AG04450 (cell line): Measurements from ENCODE around the gene ZNF608. TPM values are rescaled to one million over a fixed set of nuclear protein-coding genes. Genes with fewer than 3 reads are reported as not detected.

ENCODE experiments used
- CTCF ChIA-PET: fragments of 300-600, 350-600 bp; formaldehyde crosslinking; extraction: SDS; loops from one replicate; lab custom pipeline; 2022; ENCODE audit warnings: antibody characterized with exemption, inconsistent platforms; lab: Charles Lee
- POLR2A ChIA-PET: fragments of 350-600 bp; formaldehyde crosslinking; extraction: SDS; loops from one replicate; lab custom pipeline; 2021; ENCODE audit warnings: antibody characterized with exemption, inconsistent platforms; lab: Yijun Ruan, JAX
- DNase-seq: peaks from one replicate; pipeline ENCODE4 v3.0.0-alpha.2; 2011; ENCODE audit warnings: low read depth, low spot score
- H3K27ac ChIP-seq: one replicate; pipeline ENCODE4 v1.5.1; 2012; ENCODE audit warnings: low read depth, low read length, control low read depth
- H3K27me3 ChIP-seq: one replicate; pipeline ENCODE4 v1.6.0; 2012; ENCODE audit warnings: low read length; ENCODE audit not compliant: control insufficient read depth, insufficient read depth
- H3K4me3 ChIP-seq: 2 replicates; pipeline ENCODE4 v1.5.1; 2011; ENCODE audit warnings: mild to moderate bottlenecking, low read depth, low read length, control low read depth
- H3K9me3 ChIP-seq: 2 replicates; pipeline ENCODE4 v1.5.1; 2012; ENCODE audit warnings: low read length; ENCODE audit not compliant: control insufficient read depth, insufficient read depth
- CTCF ChIP-seq: IDR thresholded peaks from 2 replicates; pipeline ENCODE4 v1.5.1; 2011; ENCODE audit warnings: low read depth, low read length, control low read depth, inconsistent platforms
- polyA plus RNA-seq: library from polyadenylated mRNA; depleted of rRNA; stranded (reverse); fragments of >200 nt; gene quantifications from 2 replicates; pipeline ENCODE4 v1.2.3, GENCODE V29; 2011

ZNF608 gene
- polyA plus RNA-seq, 1 experiment: 13.0 TPM

GRCh38 chr5:124754206-124754927 lies 7.9 kb upstream of the ZNF608 start:
- no peaks in the 10 kb centered on the region for H3K9me3 ChIP-seq
- no peak overlapping the region for H3K4me3 ChIP-seq
- DNase-seq: no peak
- no peaks in the 10 kb centered on the region for H3K27me3 ChIP-seq
- CTCF ChIA-PET: no interaction called here
- TF ChIP-seq CTCF: no peak
- H3K27ac ChIP-seq: no peak overlapping the region
- POLR2A ChIA-PET: no interaction called here

- no peak overlapping the region for H3K27ac ChIP-seq
- ChIA-PET POLR2A (no interaction called here), CTCF (no interaction called here)
- H3K4me3 ChIP-seq: no peak overlapping the region
- no peak for DNase-seq
- no peaks in the 10 kb centered on the region for H3K27me3 ChIP-seq
- no peaks in the 10 kb centered on the region for H3K9me3 ChIP-seq
- no peak for TF ChIP-seq CTCF
Measured at GRCh38 chr5:124752854-124753720, 6.6 kb upstream of the ZNF608 start.

DNA sequence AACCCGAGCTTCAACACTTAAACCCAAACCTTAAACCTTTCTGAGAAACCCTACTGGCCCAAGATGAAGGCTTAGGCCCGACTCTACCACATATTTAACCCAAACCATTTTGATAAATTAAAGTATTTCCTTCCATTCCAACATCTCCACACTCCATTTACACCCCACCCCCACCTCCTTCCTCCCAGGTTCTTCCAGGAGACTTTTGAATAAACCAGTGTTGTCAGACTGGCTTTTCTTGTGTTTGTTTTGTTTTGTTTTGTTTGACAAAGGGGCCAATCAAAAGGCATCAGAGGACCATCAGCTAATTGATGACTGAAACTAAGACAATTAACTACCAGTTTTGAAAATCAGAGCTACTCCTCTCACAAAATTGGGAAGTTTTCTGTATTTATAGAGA lies 4.6 kb upstream of the ZNF608 start:
- no peak overlapping the region for H3K27ac ChIP-seq
- ChIA-PET POLR2A (no interaction called here), CTCF (interaction anchor here (0.6 to 0.9 kb wide), 2 partner anchors 24 to 40 kb away, joined by 3 to 4 read pairs; no protein-coding TSS in a partner anchor)
- H3K9me3 ChIP-seq: no peaks in the 10 kb centered on the region
- no peak overlapping the region for H3K4me3 ChIP-seq
- DNase-seq: no peak
- TF ChIP-seq CTCF: no peak
- H3K27me3 ChIP-seq: no peaks in the 10 kb centered on the region

- Histone ChIP-seq H3K9me3 (no peaks in the 10 kb centered on the region), H3K27me3 (no peaks in the 10 kb centered on the region), H3K27ac (peak overlapping the region; percentile 88), H3K4me3 (peak overlapping the region; percentile 77)
- no peak for TF ChIP-seq CTCF
- DNase-seq: peak; percentile 78
- POLR2A ChIA-PET: interaction anchor here (0.6 to 3.1 kb wide), 8 partner anchors 13 to 736 kb away, joined by 3 to 16 read pairs (median 4); no protein-coding TSS in a partner anchor
- CTCF ChIA-PET: interaction anchor here (0.6 to 2.4 kb wide), 7 partner anchors 172 to 1086 kb away, joined by 3 to 6 read pairs (median 4); no protein-coding TSS in a partner anchor
Measured at GRCh38 chr5:124748687-124749594, 2.5 kb upstream of the ZNF608 start.
